Stimulated activated CD8-positive, alpha-beta memory T cell treated with anti-CD3 and anti-CD28 coated beads, Interleukin-4, amount 100 ng/mL, for 4 hours (primary cell): ENCODE data around the gene SMCO4.

Experiments
- DNase-seq, 2 donors: peaks; one replicate each; pipeline ENCODE4 v3.0.0-alpha.2; 2020; ENCODE audit warnings: low read depth in 2 of 2, low spot score in 1 of 2

SMCO4 gene

GRCh38 chr11:93507517-93507916, 35.7 kb downstream of the SMCO4 start:
- no peak for DNase-seq

GRCh38 chr11:93505703-93506102, 37.5 kb downstream of the SMCO4 start:
- DNase-seq, result no peak

GRCh38 chr11:93504110-93505095, 38.8 kb downstream of the SMCO4 start:
- DNase-seq, result no peak

GRCh38 chr11:93501856-93502255, 41.3 kb downstream of the SMCO4 start:
- DNase-seq, result no peak

- DNase-seq, result no peak
Measured at GRCh38 chr11:93500759-93501158, 42.4 kb downstream of the SMCO4 start.

- DNase-seq, result no peak
Measured at GRCh38 chr11:93498641-93499040, 44.5 kb downstream of the SMCO4 start.

- DNase-seq, result no peak
Measured at GRCh38 chr11:93498161-93498560, 45.0 kb downstream of the SMCO4 start.

GRCh38 chr11:93497596-93497995, 45.6 kb downstream of the SMCO4 start:
- no peak for DNase-seq

- DNase-seq, result no peak
Measured at GRCh38 chr11:93494357-93494756, 48.8 kb downstream of the SMCO4 start.

GRCh38 chr11:93493252-93493897, 49.8 kb downstream of the SMCO4 start:
- DNase-seq, result no peak

- no peak for DNase-seq
Measured at GRCh38 chr11:93492464-93493251, 50.5 kb downstream of the SMCO4 start.

GRCh38 chr11:93491973-93492372, 51.2 kb downstream of the SMCO4 start:
- DNase-seq, result no peak

- DNase-seq, result no peak
Measured at GRCh38 chr11:93490996-93491618, 52.1 kb downstream of the SMCO4 start.

- DNase-seq, result no peak
Measured at GRCh38 chr11:93489841-93490240, 53.4 kb downstream of the SMCO4 start.

- DNase-seq, result no peak
Measured at GRCh38 chr11:93487032-93487483, 56.1 kb downstream of the SMCO4 start.

GRCh38 chr11:93485983-93486382, 57.2 kb downstream of the SMCO4 start:
- no peak for DNase-seq

GRCh38 chr11:93484716-93485115, 58.5 kb downstream of the SMCO4 start:
- no peak for DNase-seq

GRCh38 chr11:93482556-93482955, 60.6 kb downstream of the SMCO4 start:
- no peak for DNase-seq

GRCh38 chr11:93481696-93482095, 61.5 kb downstream of the SMCO4 start:
- DNase-seq, result no peak

GRCh38 chr11:93481279-93481678, 61.9 kb downstream of the SMCO4 start:
- no peak for DNase-seq

GRCh38 chr11:93480756-93481155, 62.4 kb downstream of the SMCO4 start:
- DNase-seq, result no peak
